GM19328 (cell line): ENCODE results near the gene HPCA.

Experiments
- ATAC-seq: cut with Tn5 transposase; IDR thresholded peaks from one replicate; pipeline ENCODE4 v1.9.1; 2021; ENCODE audit warnings: mild to moderate bottlenecking, moderate library complexity; ENCODE audit not compliant: unreplicated experiment

The HPCA gene

GRCh38 chr1:32888677-32889420, 2.6 kb downstream of the HPCA start:
- ATAC-seq: no peak

- no peak for ATAC-seq
Observed at GRCh38 chr1:32889731-32890278, 3.5 kb downstream of the HPCA start.

GRCh38 chr1:32890516-32891240, 4.4 kb downstream of the HPCA start:
- ATAC-seq: no peak

- ATAC-seq: no peak
Observed at GRCh38 chr1:32891241-32891570, 4.9 kb downstream of the HPCA start.

GRCh38 chr1:32891630-32892029, 5.3 kb downstream of the HPCA start:
- ATAC-seq: no peak

GRCh38 chr1:32892368-32893197, 6.3 kb downstream of the HPCA start:
- ATAC-seq: no peak

GRCh38 chr1:32893198-32894018, 7.1 kb downstream of the HPCA start:
- no peak for ATAC-seq

- no peak for ATAC-seq
Observed at GRCh38 chr1:32894019-32894600, 7.8 kb downstream of the HPCA start.

- no peak for ATAC-seq
Observed at GRCh38 chr1:32894681-32895080, 8.4 kb downstream of the HPCA start.

GRCh38 chr1:32895325-32896215, 9.3 kb downstream of the HPCA start:
- ATAC-seq: no peak

GRCh38 chr1:32896451-32896850, 10.2 kb downstream of the HPCA start:
- ATAC-seq: no peak

- no peak for ATAC-seq
Observed at GRCh38 chr1:32897082-32898049, 11.1 kb downstream of the HPCA start.

GRCh38 chr1:32898056-32898455, 11.8 kb downstream of the HPCA start:
- no peak for ATAC-seq

GRCh38 chr1:32898958-32899357, 12.7 kb downstream of the HPCA start:
- no peak for ATAC-seq

- no peak for ATAC-seq
Observed at GRCh38 chr1:32899586-32900296, 13.4 kb downstream of the HPCA start.

- no peak for ATAC-seq
Observed at GRCh38 chr1:32900371-32900955, 14.2 kb downstream of the HPCA start.
